Mucosa of descending colon (tissue), 3 donors: ENCODE measurements around the gene CST7. TPM values are rescaled to one million over a fixed set of nuclear protein-coding genes. Genes with fewer than 3 reads are reported as not detected.
A peak's percentile ranks its signal among the peaks of the same experiment; 100 is the strongest.
"Not testable (repeated sequence)": the region's sequence is repeated elsewhere in the genome, so short reads cannot be mapped to it uniquely, and the experiment has no call there.

Experiments
- ATAC-seq: fragments of 200-7000 bp; cut with Tn5 transposase; one replicate; pipeline ENCODE4 v1.9.1; 2020; ENCODE audit warnings: mild to moderate bottlenecking, moderate library complexity
- DNase-seq, 3 donors: peaks; one replicate each; pipeline ENCODE4 v3.0.0-alpha.2; 2020
- H3K36me3 ChIP-seq: fragments of 200-600 bp; one replicate; pipeline ENCODE4 v1.8.0; 2021; ENCODE audit warnings: low read depth, mild to moderate bottlenecking
- H3K4me1 ChIP-seq: fragments of 200-600 bp; one replicate; pipeline ENCODE4 v1.8.0; 2021; ENCODE audit warnings: low read depth, mild to moderate bottlenecking
- H3K4me3 ChIP-seq: fragments of 200-600 bp; one replicate; pipeline ENCODE4 v1.8.0; 2021; ENCODE audit warnings: mild to moderate bottlenecking
- H3K9me3 ChIP-seq: fragments of 200-600 bp; one replicate; pipeline ENCODE4 v1.8.0; 2021; ENCODE audit warnings: mild to moderate bottlenecking
- CTCF ChIP-seq: fragments of 200-600 bp; IDR thresholded peaks from one replicate; pipeline ENCODE4 v1.8.0; 2022; ENCODE audit warnings: antibody characterized with exemption, mild to moderate bottlenecking
- intact Hi-C, 2 donors: fragments of 100-400 bp; cut with DNase I in 1 of 2; cut with micrococcal nuclease in 1 of 2; formaldehyde crosslinking; loops; one replicate each; pipeline versions ENCODE4 v1.11.0 to v1.11.1; 2022; cut with DNase I, micrococcal nuclease
- total RNA-seq, 3 donors: library from RNA; stranded (reverse); fragmentation: NEBNext Ultra II Directional in 2 of 3; extraction: Animal tissue kit (Norgen Biotek cat#: 25700) in 2 of 3; gene quantifications; one replicate each; pipeline versions ENCODE4 v1.2.1 to v1.2.4, GENCODE V29; 2021 to 2023
- donor health status: DM: no; HTN: no; CAD: no; lungs with moderate emphysema.
- donor health status: DM: no; HTN: no; CAD: no.
- donor health status: DM: no; HTN: yes; CAD: no.

The CST7 gene
- total RNA-seq, 3 donors from 2014 or later = 1.4 to 2.3 (median 1.7) TPM

GRCh38 chr20:24943196-24943595, 5.9 kb upstream of the CST7 start:
- peaks cover 5% of the 10 kb centered on the region for H3K9me3 ChIP-seq
- intact Hi-C loops = no loop called here
- no peaks in the 10 kb centered on the region for H3K36me3 ChIP-seq
- ATAC-seq (no peak), DNase-seq (peak in 1 of 3 donors; percentile 11)
- TF ChIP-seq CTCF = no peak
- no peaks in the 10 kb centered on the region for H3K4me1 ChIP-seq
- no peak overlapping the region for H3K4me3 ChIP-seq

GRCh38 chr20:24943731-24944130, 5.3 kb upstream of the CST7 start:
- ATAC-seq (no peak), DNase-seq (no peak)
- no peak for TF ChIP-seq CTCF
- intact Hi-C loops = no loop called here
- no peaks in the 10 kb centered on the region for H3K4me1 ChIP-seq
- H3K36me3 ChIP-seq = no peaks in the 10 kb centered on the region
- peaks cover 5% of the 10 kb centered on the region for H3K9me3 ChIP-seq
- no peak overlapping the region for H3K4me3 ChIP-seq

- DNase-seq, ATAC-seq: not testable (repeated sequence)
Measured at GRCh38 chr20:24946376-24946775, 2.7 kb upstream of the CST7 start.

GRCh38 chr20:24948396-24948938, 602 bp upstream of the CST7 start:
- intact Hi-C loops = not testable (repeated sequence)

More at GRCh38 chr20:24946376-24946775, 2.7 kb upstream of the CST7 start:
- H3K9me3 ChIP-seq, intact Hi-C loops, H3K36me3 ChIP-seq, H3K4me1 ChIP-seq, H3K4me3 ChIP-seq: not testable (repeated sequence)

DNA sequence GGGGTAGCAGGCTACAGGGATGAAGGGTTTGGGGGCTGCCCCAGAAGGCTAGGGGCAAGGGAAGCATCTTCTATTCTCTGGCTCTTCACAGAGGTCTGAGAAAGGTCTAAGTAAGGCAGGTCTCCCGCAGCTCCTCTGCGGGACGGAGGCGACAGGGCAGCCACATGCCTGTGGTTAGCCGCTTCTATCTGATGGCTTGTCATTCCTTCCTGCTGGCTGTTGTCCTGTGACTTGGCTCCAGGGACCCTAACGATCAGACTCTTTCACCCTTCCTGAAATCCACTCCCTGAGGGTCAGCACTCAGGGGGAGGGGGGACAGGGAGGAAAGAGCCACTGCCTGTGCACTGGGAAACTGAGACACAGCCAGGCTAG, 673 bp downstream of the CST7 start:
- Histone ChIP-seq H3K4me3 (no peak overlapping the region), H3K9me3 (peaks cover 5% of the 10 kb centered on the region), H3K4me1 (no peaks in the 10 kb centered on the region), H3K36me3 (no peaks in the 10 kb centered on the region)
- DNase-seq (peak in 1 of 3 donors; percentile 62), ATAC-seq (peak; percentile 47)
- TF ChIP-seq CTCF = no peak
- intact Hi-C loops = no loop called here

More at GRCh38 chr20:24948396-24948938, 602 bp upstream of the CST7 start:
- ATAC-seq, H3K4me1 ChIP-seq, H3K9me3 ChIP-seq, H3K36me3 ChIP-seq, H3K4me3 ChIP-seq: not testable (repeated sequence)
- peak in 1 of 3 donors; percentile 4 for DNase-seq

DNA sequence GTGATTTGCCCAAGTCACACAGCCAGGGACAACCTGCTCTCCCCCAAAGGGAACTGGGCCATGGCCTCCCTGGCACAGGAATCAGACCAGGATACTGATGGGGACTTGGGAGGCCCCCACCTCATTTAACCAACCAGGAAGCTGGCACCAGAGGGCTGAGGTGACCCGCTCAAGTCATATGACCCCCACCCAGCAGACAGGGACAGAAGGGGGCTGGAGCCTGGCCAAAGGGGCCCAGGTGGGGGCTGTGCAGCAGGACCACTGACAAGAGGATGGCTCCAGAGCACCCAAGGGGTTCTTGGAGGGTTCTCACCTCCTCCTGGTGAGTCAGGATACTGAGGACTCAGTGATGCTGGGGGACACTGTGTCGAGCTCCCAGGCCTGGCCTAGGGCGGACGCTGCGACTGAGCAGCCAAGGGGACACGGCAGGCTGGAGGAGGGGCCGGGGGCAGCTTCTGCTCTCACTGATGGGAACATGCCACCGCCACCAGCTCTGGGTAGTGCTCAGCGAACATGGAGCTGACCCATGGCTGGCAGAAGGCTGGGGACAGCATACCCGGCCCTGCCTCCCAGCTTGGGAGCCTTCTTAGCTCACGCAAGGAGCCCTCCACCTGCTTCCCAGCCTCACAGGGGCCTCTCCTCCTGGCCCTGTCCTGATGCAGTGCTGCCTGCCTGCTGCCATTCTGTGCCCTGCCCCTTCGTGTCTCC, 1.2 kb downstream of the CST7 start:
- no peaks in the 10 kb centered on the region for H3K4me1 ChIP-seq
- no peak overlapping the region for H3K4me3 ChIP-seq
- no peak for TF ChIP-seq CTCF

More for the DNA sequence above, 1.2 kb downstream of the CST7 start:
- H3K36me3 ChIP-seq = no peaks in the 10 kb centered on the region
- DNase-seq = peak in 1 of 3 donors; percentile 28
- ATAC-seq = peak; percentile 2
- H3K9me3 ChIP-seq = peaks cover 5% of the 10 kb centered on the region
- intact Hi-C loops = no loop called here
